Urinary bladder (tissue), 4 donors: ENCODE data around the gene ST3GAL4. TPM values are rescaled to one million over a fixed set of nuclear protein-coding genes. Genes with fewer than 3 reads are reported as not detected.
"Not testable (repeated sequence)": the region's sequence is repeated elsewhere in the genome, so short reads cannot be mapped to it uniquely, and the experiment has no call there.

Experiments used
- DNase-seq: peaks from one replicate; pipeline ENCODE4 v3.0.0-alpha.2; 2015; ENCODE audit errors: extremely low spot score
- H3K27ac ChIP-seq: one replicate; pipeline ENCODE4 v1.5.1; 2013; ENCODE audit warnings: low read depth, mild to moderate bottlenecking, moderate library complexity
- H3K36me3 ChIP-seq: one replicate; pipeline ENCODE4 v1.6.1; 2013; ENCODE audit warnings: mild to moderate bottlenecking, moderate library complexity; ENCODE audit not compliant: insufficient read depth
- H3K4me1 ChIP-seq: one replicate; pipeline ENCODE4 v1.6.1; 2013; ENCODE audit warnings: mild to moderate bottlenecking, moderate library complexity; ENCODE audit not compliant: insufficient read depth
- H3K4me3 ChIP-seq: one replicate; pipeline ENCODE4 v1.5.1; 2013; ENCODE audit warnings: low read depth, low read length
- WGBS: extraction: QIAGEN DNeasy Blood & Tissue Kit; methylation state at CpG from one replicate; pipeline ENCODE4 v1.1.7; 2013; 5-methylcytosine and 5-hydroxymethylcytosine counted together
- polyA plus RNA-seq: library from polyadenylated mRNA; stranded (reverse); fragments of 200-250 nt; gene quantifications from one replicate; pipeline ENCODE4 v1.2.3, GENCODE V29; 2013
- total RNA-seq: library from RNA; depleted of rRNA; stranded (reverse); fragments of >200 nt; gene quantifications from one replicate; pipeline ENCODE4 v1.2.3, GENCODE V29; 2014
- donor health status: healthy with polysubstance abuse.
- donor health status: healthy.

The ST3GAL4 gene
- total and polyA plus RNA-seq, 2 donors: 35.2 to 48.5 TPM

GRCh38 chr11:126357055-126357962, 1.8 kb downstream of the ST3GAL4 start:
- 59% methylated on average over 17 of the region's 17 CpGs for WGBS
- Histone ChIP-seq H3K36me3 (no peaks in the 10 kb centered on the region), H3K4me1 (no peaks in the 10 kb centered on the region), H3K4me3 (peak overlapping the region; percentile 80), H3K27ac (peak overlapping the region; percentile 68)
- DNase-seq: no peak

DNA sequence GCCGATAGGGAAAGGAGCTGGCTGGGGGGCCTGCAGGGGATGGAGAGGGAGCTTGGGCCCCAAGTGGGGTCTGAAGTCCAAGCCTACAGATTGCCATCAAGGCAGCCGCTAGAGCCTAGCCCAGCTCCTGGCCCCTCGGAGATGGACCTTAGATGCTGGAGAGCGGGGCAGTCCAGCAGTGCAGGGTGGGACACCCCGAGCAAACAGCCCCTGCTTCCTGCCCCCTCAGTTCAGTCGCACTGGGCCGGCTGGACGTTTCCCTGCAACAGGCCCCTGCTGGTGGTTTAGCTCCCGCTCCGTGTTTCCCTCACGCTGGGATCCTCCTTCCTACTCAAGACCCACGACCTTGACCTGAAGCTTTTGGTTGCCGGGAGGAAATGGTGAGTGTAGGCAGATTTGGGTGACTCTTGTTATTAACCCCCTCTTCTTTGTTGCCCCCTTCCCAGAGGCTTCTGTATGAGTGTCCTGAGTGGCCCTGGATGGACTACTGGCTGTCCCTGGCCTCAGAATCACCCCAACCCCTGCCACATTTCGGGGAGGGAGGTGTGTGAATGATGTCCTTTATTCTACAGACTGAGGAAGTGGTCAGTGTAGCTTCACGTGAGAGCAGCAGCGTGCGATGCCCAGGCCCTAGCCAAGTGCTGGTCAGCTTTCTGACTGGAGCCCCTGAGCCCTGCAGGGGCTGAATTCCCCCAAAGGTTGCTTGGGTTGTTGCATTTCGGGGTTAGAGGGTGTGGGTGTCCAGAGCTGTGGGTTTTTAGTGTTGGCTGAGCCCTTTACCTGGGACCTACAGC, 2.7 kb downstream of the ST3GAL4 start:
- 59% methylated on average over 18 of the region's 18 CpGs for WGBS
- H3K4me3 ChIP-seq: no peak overlapping the region
- no peaks in the 10 kb centered on the region for H3K4me1 ChIP-seq
- H3K27ac ChIP-seq: peak overlapping the region; percentile 35
- no peak for DNase-seq
- no peaks in the 10 kb centered on the region for H3K36me3 ChIP-seq

GRCh38 chr11:126358763-126359160, 3.3 kb downstream of the ST3GAL4 start:
- peak overlapping the region; percentile 35 for H3K27ac ChIP-seq
- DNase-seq: no peak
- H3K4me1 ChIP-seq: no peaks in the 10 kb centered on the region
- no peak overlapping the region for H3K4me3 ChIP-seq
- 62% methylated on average over 2 of the region's 2 CpGs for WGBS
- no peaks in the 10 kb centered on the region for H3K36me3 ChIP-seq

DNA sequence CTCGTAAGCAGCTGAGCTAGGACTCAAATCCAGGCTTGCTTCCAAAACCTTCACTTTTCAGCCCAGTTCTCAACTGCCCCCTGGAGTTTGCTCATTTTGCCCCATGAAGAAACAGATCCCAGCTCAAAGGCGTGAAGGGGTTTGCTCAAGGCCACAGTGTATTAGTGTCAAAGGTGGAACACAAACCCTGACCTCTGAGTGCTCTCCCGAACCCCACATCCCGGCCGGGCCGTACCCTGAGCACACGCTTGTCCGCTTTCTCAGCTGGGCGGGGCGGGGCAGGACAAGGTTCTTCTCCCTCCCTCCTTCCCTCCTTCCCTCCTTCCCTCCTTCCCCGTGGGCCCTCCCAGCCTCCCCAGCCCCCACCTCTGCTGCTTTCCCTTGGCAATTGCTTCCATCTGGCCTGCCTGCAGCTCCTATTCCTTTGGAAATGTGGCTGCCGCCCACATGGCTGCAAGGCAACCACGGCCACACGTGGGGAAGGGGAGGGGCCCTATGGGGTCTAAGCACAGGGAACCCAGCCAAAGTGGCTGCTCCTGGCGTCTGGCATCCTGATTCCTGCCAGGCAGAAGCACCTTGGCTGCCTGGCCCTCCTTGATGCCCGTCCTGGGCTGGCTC, 4.1 kb downstream of the ST3GAL4 start:
- no peaks in the 10 kb centered on the region for H3K4me1 ChIP-seq
- H3K36me3 ChIP-seq: no peaks in the 10 kb centered on the region
- DNase-seq: no peak
- peak overlapping the region; percentile 31 for H3K27ac ChIP-seq
- 23% methylated on average over 16 of the region's 16 CpGs for WGBS
- no peak overlapping the region for H3K4me3 ChIP-seq

DNA sequence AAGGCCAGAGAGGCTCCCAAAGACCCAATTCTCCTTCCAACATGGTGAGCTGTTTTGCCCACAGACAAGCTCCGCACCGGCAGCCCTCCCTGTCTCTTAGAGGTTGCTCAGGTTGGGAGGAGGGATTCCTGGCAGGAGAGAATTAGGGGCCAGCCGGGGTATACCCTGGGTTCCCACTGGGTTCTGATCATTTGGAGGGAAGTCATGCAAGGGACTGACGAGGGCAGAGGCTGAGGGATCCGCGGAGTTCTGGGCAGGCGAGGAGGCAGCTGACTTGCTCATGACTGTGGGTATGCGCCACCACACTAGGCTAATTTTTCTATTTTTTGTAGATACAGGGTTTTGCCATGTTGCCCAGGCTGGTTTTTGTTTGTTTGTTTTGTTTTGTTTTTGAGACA, 4.6 kb downstream of the ST3GAL4 start:
- H3K36me3 ChIP-seq: no peaks in the 10 kb centered on the region
- 81% methylated on average over 8 of the region's 8 CpGs for WGBS
- no peaks in the 10 kb centered on the region for H3K4me1 ChIP-seq
- H3K27ac ChIP-seq: no peak overlapping the region
- no peak for DNase-seq
- no peak overlapping the region for H3K4me3 ChIP-seq

DNA sequence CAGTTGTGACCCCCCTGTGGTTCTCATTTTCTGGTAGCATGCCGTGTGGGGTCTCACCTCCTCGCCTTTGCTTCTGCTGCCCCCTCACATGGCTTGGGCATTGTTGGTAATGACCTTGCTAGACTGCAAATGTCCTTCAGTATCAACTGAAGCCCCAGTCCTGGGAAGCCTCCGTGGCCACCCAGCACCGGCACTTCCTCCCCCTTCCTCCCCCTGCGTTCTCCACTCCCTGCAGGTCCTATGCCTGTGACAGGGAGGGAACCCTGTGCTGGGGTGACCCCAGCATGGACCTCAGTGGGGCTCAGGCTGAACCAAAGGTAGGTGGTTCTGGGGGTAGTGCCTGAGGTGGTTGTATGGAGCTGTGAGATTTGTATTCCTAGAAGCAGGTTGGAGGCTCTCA, 5.9 kb downstream of the ST3GAL4 start:
- Histone ChIP-seq H3K36me3 (no peaks in the 10 kb centered on the region), H3K4me3 (no peak overlapping the region), H3K27ac (no peak overlapping the region), H3K4me1 (no peaks in the 10 kb centered on the region)
- 85% methylated on average over 5 of the region's 5 CpGs for WGBS
- DNase-seq: no peak

DNA sequence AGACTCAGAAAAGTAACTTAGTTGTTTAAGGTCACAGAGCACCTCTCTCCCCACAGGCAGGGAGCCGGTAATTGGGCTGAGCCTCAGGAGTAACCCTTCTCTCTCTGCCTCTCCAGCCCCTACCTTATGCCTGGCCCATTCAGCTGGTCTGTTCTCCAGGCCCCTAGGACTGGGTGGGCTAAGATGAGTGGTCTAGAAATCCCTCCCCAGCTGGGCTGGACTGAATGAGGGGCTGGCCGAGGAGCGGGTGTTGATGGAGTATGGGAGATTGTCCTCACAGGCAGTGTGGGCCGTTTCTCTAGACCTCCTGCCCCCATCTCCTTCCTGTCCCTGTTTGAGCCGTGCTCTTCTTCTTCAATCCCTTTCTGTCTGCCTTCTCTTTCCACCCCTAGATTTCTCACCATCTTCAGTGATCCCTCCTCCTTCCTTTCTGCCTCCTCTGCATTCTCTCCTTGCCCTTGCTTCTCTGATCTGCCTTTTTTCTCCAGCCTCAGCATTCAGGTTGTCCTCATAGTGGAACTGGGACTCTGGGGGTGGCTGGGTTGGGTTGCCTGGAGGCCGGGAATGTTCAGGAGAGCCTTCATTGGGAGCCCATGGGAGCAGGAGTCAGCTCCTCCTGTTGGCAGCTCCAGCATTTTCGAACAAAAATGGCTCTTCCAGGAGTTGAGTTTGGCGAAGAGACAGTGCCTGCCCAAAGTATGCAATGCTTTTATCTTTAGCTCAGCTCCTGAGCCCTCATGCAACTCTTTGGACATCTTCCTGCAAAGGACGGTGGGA, 7.6 kb downstream of the ST3GAL4 start:
- Histone ChIP-seq H3K36me3 (no peaks in the 10 kb centered on the region), H3K4me1 (no peaks in the 10 kb centered on the region), H3K4me3 (no peak overlapping the region), H3K27ac (no peak overlapping the region)
- WGBS: 74% methylated on average over 9 of the region's 9 CpGs
- DNase-seq: no peak

DNA sequence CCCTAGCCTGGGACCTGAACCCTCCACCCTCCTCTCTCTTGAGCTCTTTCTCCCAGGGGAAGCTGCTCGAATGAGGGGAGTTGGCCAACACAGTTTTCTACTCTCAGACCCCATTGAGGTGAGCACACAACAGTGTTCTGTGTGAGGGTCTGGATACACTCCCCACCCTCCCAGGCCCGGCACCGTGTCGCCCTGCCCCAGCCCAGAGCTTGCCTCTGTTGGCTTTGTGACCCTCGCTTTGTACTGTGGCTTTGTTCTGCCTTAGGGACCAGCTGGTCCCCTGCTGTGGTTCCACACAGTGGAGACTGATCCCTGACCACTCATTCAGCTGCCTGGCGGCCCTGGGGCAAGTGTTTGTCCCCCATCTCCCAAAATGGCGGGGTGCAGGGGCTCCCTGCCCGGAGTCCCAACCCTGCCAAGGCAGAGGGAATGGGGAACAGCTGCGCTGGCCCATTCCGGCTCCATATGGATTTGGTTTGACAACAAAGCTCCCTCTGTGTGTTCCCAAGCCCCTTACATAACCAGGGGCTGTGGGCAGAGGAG, 8.3 kb downstream of the ST3GAL4 start:
- no peaks in the 10 kb centered on the region for H3K4me1 ChIP-seq
- no peak overlapping the region for H3K4me3 ChIP-seq
- no peak for DNase-seq
- H3K36me3 ChIP-seq: no peaks in the 10 kb centered on the region
- WGBS: 75% methylated on average over 10 of the region's 10 CpGs
- peak overlapping the region; percentile 53 for H3K27ac ChIP-seq

DNA sequence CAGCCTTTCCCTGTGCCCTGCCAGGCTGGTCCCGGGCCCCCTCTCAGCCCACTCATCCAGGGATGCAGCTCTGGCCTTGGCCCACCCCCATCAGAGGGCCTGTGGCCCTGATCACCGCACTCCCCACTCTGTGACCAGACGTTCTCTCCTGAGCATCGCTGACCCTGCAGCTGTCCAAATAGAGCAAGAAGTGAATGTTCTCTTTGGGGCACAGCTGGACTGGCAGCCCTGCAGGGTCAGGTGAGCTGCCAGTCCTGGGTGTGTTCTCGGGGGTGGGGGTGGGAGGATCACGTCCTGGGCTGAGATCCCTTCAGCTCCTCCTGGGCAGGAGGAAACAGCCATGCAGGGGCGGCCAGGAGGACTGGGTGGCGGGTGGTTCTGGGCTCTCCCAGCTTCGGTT, 9.2 kb downstream of the ST3GAL4 start:
- not testable (repeated sequence) for H3K4me1 ChIP-seq, H3K4me3 ChIP-seq, DNase-seq, H3K27ac ChIP-seq, H3K36me3 ChIP-seq
- 75% methylated on average over 5 of the region's 9 CpGs for WGBS

GRCh38 chr11:126365508-126365907, 10.0 kb downstream of the ST3GAL4 start:
- not testable (repeated sequence) for H3K36me3 ChIP-seq, H3K27ac ChIP-seq, DNase-seq, H3K4me1 ChIP-seq, H3K4me3 ChIP-seq
- 81% methylated on average over 5 of the region's 5 CpGs for WGBS

DNA sequence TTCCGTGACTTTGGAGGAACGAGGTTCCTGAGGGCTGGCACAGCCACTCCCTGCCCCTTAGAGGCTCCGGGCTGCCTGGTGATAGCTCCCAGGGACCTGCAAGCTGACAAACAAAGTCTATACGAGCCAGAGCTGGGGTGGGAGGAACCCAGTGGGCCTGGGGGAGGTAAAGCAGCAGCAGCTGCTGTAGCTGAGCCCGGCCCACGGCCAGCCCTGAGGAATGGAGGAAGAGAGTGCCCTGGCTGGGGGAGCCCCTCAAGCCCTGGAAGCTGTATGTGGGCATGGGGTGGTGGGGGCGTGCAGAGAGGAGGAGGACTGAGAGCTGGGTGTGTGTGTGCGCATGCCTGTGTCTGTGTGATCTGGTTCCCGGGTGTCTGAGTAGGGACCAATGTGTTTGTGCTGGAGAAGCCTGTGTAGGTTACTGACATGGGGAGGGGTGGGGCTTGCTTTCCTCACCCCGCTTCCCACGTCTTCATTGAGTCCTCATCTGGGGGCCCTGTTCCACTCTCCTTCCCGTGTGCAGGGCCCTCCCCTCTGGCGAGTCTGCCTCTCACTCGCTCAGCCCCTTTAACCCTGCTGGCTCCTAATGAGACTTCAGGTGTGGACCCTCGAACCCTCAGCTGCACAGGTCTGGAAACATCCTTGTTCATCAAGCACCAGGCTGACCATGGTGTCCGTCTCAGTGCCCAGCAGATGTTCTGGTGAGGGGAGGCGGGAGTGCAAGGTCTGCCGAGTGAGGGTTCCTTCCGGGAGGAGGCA, 10.8 kb downstream of the ST3GAL4 start:
- no peak for DNase-seq
- H3K4me3 ChIP-seq: no peak overlapping the region
- H3K27ac ChIP-seq: no peak overlapping the region
- H3K4me1 ChIP-seq: no peaks in the 10 kb centered on the region
- WGBS: 46% methylated on average over 19 of the region's 19 CpGs
- no peaks in the 10 kb centered on the region for H3K36me3 ChIP-seq

GRCh38 chr11:126366823-126367654, 11.6 kb downstream of the ST3GAL4 start:
- not testable (repeated sequence) for H3K27ac ChIP-seq, H3K4me1 ChIP-seq, DNase-seq, H3K36me3 ChIP-seq, H3K4me3 ChIP-seq
- 74% methylated on average over 14 of the region's 14 CpGs for WGBS
